GM23338 (cell line): ENCODE data around the gene IL15RA. TPM values are rescaled to one million over a fixed set of nuclear protein-coding genes. Genes with fewer than 3 reads are reported as not detected.

ENCODE experiments used
- ATAC-seq: fragments of 200-7000 bp; cut with Tn5 transposase; 3 replicates; pipeline ENCODE4 v1.9.1; 2020
- DNase-seq: peaks from one replicate; pipeline ENCODE4 v3.0.0-alpha.2; 2015; ENCODE audit warnings: low spot score
- H2AFZ ChIP-seq: fragments of 200-600 bp; sonication (generic); 2 replicates; pipeline ENCODE4 v1.8.0; 2016; ENCODE audit warnings: antibody characterized with exemption, mild to moderate bottlenecking, moderate library complexity
- H3F3A ChIP-seq: fragments of 200-600 bp; sonication (generic); replicated peaks from 2 replicates; pipeline ENCODE4 v1.8.0; 2017; ENCODE audit warnings: antibody characterized with exemption, mixed run types, low read depth
- H3K27ac ChIP-seq: fragments of 200-600 bp; sonication (generic); 2 replicates; pipeline ENCODE4 v1.6.1; 2016; ENCODE audit warnings: low read depth
- H3K27me3 ChIP-seq: fragments of 200-600 bp; sonication (generic); 2 replicates; pipeline ENCODE4 v1.8.0; 2016; ENCODE audit warnings: mild to moderate bottlenecking, mixed run types, moderate library complexity; ENCODE audit not compliant: insufficient read depth
- H3K36me3 ChIP-seq: fragments of 200-600 bp; sonication (generic); 2 replicates; pipeline ENCODE4 v1.8.0; 2016; ENCODE audit warnings: mild to moderate bottlenecking; ENCODE audit not compliant: insufficient read depth
- H3K4me1 ChIP-seq: fragments of 200-600 bp; sonication (generic); 2 replicates; pipeline ENCODE4 v1.8.0; 2016; ENCODE audit warnings: mild to moderate bottlenecking, moderate library complexity; ENCODE audit not compliant: insufficient read depth
- H3K4me2 ChIP-seq: fragments of 200-600 bp; sonication (generic); 2 replicates; pipeline ENCODE4 v1.7.1; 2017; ENCODE audit warnings: mixed run types
- H3K4me3 ChIP-seq: fragments of 200-600 bp; sonication (generic); 2 replicates; pipeline ENCODE4 v1.6.1; 2016; ENCODE audit warnings: mixed run types
- H3K79me2 ChIP-seq: fragments of 200-600 bp; sonication (generic); replicated peaks from 2 replicates; pipeline ENCODE4 v1.8.0; 2017; ENCODE audit warnings: mild to moderate bottlenecking; ENCODE audit not compliant: insufficient read depth
- H3K9me2 ChIP-seq: fragments of 200-600 bp; sonication (generic); 2 replicates; pipeline ENCODE4 v1.8.0; 2017; ENCODE audit not compliant: insufficient read depth
- H4K20me1 ChIP-seq: fragments of 200-600 bp; sonication (generic); replicated peaks from 2 replicates; pipeline ENCODE4 v1.8.0; 2017; ENCODE audit warnings: mild to moderate bottlenecking; ENCODE audit not compliant: insufficient read depth
- H3K27ac Mint-ChIP-seq: 2 replicates; pipeline ENCODE4 v1.8.0; 2020; ENCODE audit warnings: inconsistent platforms, mild to moderate bottlenecking, moderate library complexity, mixed read lengths
- H3K27me3 Mint-ChIP-seq: 3 replicates; pipeline ENCODE4 v1.8.0; 2022; ENCODE audit warnings: low read depth, mild to moderate bottlenecking, moderate library complexity, mixed read lengths, inconsistent platforms; ENCODE audit not compliant: insufficient read depth, poor library complexity
- H3K36me3 Mint-ChIP-seq: 3 replicates; pipeline ENCODE4 v1.8.0; 2021; ENCODE audit warnings: low read depth, mild to moderate bottlenecking, inconsistent platforms, moderate library complexity, mixed read lengths
- H3K4me1 Mint-ChIP-seq: 3 replicates; pipeline ENCODE4 v1.8.0; 2020; ENCODE audit warnings: mild to moderate bottlenecking, inconsistent platforms, mixed read lengths
- H3K4me3 Mint-ChIP-seq: 3 replicates; pipeline ENCODE4 v1.8.0; 2021; ENCODE audit warnings: moderate library complexity, mild to moderate bottlenecking, inconsistent platforms, mixed read lengths
- H3K9me3 Mint-ChIP-seq: 3 replicates; pipeline ENCODE4 v1.8.0; 2020; ENCODE audit warnings: moderate library complexity, mild to moderate bottlenecking, inconsistent platforms, mixed read lengths
- CTCF ChIP-seq, 2 experiments: fragments of 200-600 bp in 1 of 2; sonication (generic) in 1 of 2; conservative IDR thresholded peaks; 2 replicates each; pipeline versions ENCODE4 v1.5.1 to v1.6.1; 2016 to 2017; ENCODE audit warnings: antibody characterized with exemption in 2 of 2, low read depth in 2 of 2, mild to moderate bottlenecking in 2 of 2, moderate library complexity in 1 of 2
- EZH2 ChIP-seq: fragments of 200-600 bp; sonication (generic); IDR thresholded peaks from one replicate; pipeline ENCODE4 v1.8.0; 2017; ENCODE audit warnings: antibody characterized with exemption, mild to moderate bottlenecking, low read depth; ENCODE audit not compliant: unreplicated experiment
- EZH2phosphoT487 ChIP-seq: fragments of 200-600 bp; sonication (generic); IDR thresholded peaks from one replicate; pipeline ENCODE4 v1.8.1; 2018; ENCODE audit warnings: antibody characterized with exemption; ENCODE audit not compliant: unreplicated experiment
- JUNB ChIP-seq: IDR thresholded peaks from one replicate; pipeline ENCODE4 v1.6.1; 2016; ENCODE audit warnings: antibody characterized with exemption; ENCODE audit not compliant: unreplicated experiment
- STAT1 ChIP-seq: IDR thresholded peaks from one replicate; pipeline ENCODE4 v1.6.1; 2016; ENCODE audit warnings: antibody characterized with exemption; ENCODE audit not compliant: unreplicated experiment
- ZNF114 ChIP-seq: fragments of 250-450 bp; sonication (Bioruptor Pico); IDR thresholded peaks from 2 replicates; pipeline ENCODE4 v1.5.0; 2020; ENCODE audit warnings: mild to moderate bottlenecking, moderate library complexity
- ZNF331 ChIP-seq: fragments of 250-450 bp; sonication (Bioruptor Pico); IDR thresholded peaks from 2 replicates; pipeline ENCODE4 v1.5.0; 2020; ENCODE audit warnings: low read depth, mild to moderate bottlenecking, moderate library complexity
- polyA plus RNA-seq: library from polyadenylated mRNA; unstranded; fragments of >200 nt; fragmentation: Nextera tagmentation; extraction: Ambion mirVana; gene quantifications from 2 replicates; pipeline ENCODE4 v1.2.1, GENCODE V29; 2016
- total RNA-seq: library from RNA; depleted of rRNA; stranded (reverse); fragments of >200 nt; shearing (Covaris generic); gene quantifications from 2 replicates; pipeline ENCODE4 v1.2.3, GENCODE V29; 2014
- TF ChIP-seq, protein P1 (sequence below): fragments of 250-450 bp; sonication (Bioruptor Pico); IDR thresholded peaks from 2 replicates; pipeline ENCODE4 v1.5.0; 2020; ENCODE audit warnings: mild to moderate bottlenecking, moderate library complexity
- TF ChIP-seq, protein P2 (sequence below): IDR thresholded peaks from one replicate; pipeline ENCODE4 v1.6.1; 2018; ENCODE audit warnings: antibody characterized with exemption; ENCODE audit not compliant: unreplicated experiment
- TF ChIP-seq, protein P3 (sequence below): IDR thresholded peaks from 2 replicates; pipeline ENCODE4 v1.6.1; 2016; ENCODE audit warnings: antibody characterized with exemption

IL15RA gene
- total and polyA plus RNA-seq, 2 experiments from 2014 or later = 1.6 to 2.2 TPM

- TF ChIP-seq, protein P1, sequence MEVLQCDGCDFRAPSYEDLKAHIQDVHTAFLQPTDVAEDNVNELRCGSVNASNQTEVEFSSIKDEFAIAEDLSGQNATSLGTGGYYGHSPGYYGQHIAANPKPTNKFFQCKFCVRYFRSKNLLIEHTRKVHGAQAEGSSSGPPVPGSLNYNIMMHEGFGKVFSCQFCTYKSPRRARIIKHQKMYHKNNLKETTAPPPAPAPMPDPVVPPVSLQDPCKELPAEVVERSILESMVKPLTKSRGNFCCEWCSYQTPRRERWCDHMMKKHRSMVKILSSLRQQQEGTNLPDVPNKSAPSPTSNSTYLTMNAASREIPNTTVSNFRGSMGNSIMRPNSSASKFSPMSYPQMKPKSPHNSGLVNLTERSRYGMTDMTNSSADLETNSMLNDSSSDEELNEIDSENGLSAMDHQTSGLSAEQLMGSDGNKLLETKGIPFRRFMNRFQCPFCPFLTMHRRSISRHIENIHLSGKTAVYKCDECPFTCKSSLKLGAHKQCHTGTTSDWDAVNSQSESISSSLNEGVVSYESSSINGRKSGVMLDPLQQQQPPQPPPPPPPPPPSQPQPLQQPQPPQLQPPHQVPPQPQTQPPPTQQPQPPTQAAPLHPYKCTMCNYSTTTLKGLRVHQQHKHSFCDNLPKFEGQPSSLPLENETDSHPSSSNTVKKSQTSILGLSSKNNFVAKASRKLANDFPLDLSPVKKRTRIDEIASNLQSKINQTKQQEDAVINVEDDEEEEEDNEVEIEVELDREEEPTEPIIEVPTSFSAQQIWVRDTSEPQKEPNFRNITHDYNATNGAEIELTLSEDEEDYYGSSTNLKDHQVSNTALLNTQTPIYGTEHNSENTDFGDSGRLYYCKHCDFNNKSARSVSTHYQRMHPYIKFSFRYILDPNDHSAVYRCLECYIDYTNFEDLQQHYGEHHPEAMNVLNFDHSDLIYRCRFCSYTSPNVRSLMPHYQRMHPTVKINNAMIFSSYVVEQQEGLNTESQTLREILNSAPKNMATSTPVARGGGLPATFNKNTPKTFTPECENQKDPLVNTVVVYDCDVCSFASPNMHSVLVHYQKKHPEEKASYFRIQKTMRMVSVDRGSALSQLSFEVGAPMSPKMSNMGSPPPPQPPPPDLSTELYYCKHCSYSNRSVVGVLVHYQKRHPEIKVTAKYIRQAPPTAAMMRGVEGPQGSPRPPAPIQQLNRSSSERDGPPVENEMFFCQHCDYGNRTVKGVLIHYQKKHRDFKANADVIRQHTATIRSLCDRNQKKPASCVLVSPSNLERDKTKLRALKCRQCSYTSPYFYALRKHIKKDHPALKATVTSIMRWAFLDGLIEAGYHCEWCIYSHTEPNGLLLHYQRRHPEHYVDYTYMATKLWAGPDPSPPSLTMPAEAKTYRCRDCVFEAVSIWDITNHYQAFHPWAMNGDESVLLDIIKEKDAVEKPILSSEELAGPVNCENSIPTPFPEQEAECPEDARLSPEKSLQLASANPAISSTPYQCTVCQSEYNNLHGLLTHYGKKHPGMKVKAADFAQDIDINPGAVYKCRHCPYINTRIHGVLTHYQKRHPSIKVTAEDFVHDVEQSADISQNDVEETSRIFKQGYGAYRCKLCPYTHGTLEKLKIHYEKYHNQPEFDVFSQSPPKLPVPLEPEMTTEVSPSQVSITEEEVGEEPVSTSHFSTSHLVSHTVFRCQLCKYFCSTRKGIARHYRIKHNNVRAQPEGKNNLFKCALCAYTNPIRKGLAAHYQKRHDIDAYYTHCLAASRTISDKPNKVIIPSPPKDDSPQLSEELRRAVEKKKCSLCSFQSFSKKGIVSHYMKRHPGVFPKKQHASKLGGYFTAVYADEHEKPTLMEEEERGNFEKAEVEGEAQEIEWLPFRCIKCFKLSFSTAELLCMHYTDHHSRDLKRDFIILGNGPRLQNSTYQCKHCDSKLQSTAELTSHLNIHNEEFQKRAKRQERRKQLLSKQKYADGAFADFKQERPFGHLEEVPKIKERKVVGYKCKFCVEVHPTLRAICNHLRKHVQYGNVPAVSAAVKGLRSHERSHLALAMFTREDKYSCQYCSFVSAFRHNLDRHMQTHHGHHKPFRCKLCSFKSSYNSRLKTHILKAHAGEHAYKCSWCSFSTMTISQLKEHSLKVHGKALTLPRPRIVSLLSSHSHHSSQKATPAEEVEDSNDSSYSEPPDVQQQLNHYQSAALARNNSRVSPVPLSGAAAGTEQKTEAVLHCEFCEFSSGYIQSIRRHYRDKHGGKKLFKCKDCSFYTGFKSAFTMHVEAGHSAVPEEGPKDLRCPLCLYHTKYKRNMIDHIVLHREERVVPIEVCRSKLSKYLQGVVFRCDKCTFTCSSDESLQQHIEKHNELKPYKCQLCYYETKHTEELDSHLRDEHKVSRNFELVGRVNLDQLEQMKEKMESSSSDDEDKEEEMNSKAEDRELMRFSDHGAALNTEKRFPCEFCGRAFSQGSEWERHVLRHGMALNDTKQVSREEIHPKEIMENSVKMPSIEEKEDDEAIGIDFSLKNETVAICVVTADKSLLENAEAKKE (CRISPR knock-in tag) = no peak
- no peak for TF ChIP-seq EZH2
Measured at GRCh38 chr10:5918763-5919162, 58.6 kb downstream of the IL15RA start (continued).

- Histone ChIP-seq H3K4me3 (no peak overlapping the region), H4K20me1 (peaks cover 8% of the 10 kb centered on the region; the same call in 1 of the 2 replicates), H3F3A (no peaks in the 10 kb centered on the region), H3K4me2 (no peak overlapping the region), H3K27ac (no peak overlapping the region), H2AFZ (no peak overlapping the region), H3K36me3 (peaks cover 63% of the 10 kb centered on the region), H3K9me2 (no peaks in the 10 kb centered on the region), H3K4me1 (no peaks in the 10 kb centered on the region), H3K79me2 (no peaks in the 10 kb centered on the region), H3K27me3 (no peaks in the 10 kb centered on the region)
- ATAC-seq (no peak), DNase-seq (no peak)
- H3K9me3 Mint-ChIP-seq = no peaks in the 10 kb centered on the region
- no peaks in the 10 kb centered on the region for H3K4me1 Mint-ChIP-seq
- peaks cover 4% of the 10 kb centered on the region for H3K27me3 Mint-ChIP-seq
- no peak overlapping the region for H3K4me3 Mint-ChIP-seq
- no peak overlapping the region for H3K27ac Mint-ChIP-seq
- H3K36me3 Mint-ChIP-seq = peaks cover 85% of the 10 kb centered on the region
- no peak for TF ChIP-seq JUNB
- no peak for TF ChIP-seq ZNF114
- no peak for TF ChIP-seq EZH2phosphoT487
- TF ChIP-seq, protein P2, sequence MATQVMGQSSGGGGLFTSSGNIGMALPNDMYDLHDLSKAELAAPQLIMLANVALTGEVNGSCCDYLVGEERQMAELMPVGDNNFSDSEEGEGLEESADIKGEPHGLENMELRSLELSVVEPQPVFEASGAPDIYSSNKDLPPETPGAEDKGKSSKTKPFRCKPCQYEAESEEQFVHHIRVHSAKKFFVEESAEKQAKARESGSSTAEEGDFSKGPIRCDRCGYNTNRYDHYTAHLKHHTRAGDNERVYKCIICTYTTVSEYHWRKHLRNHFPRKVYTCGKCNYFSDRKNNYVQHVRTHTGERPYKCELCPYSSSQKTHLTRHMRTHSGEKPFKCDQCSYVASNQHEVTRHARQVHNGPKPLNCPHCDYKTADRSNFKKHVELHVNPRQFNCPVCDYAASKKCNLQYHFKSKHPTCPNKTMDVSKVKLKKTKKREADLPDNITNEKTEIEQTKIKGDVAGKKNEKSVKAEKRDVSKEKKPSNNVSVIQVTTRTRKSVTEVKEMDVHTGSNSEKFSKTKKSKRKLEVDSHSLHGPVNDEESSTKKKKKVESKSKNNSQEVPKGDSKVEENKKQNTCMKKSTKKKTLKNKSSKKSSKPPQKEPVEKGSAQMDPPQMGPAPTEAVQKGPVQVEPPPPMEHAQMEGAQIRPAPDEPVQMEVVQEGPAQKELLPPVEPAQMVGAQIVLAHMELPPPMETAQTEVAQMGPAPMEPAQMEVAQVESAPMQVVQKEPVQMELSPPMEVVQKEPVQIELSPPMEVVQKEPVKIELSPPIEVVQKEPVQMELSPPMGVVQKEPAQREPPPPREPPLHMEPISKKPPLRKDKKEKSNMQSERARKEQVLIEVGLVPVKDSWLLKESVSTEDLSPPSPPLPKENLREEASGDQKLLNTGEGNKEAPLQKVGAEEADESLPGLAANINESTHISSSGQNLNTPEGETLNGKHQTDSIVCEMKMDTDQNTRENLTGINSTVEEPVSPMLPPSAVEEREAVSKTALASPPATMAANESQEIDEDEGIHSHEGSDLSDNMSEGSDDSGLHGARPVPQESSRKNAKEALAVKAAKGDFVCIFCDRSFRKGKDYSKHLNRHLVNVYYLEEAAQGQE = no peak
- TF ChIP-seq, protein P3, sequence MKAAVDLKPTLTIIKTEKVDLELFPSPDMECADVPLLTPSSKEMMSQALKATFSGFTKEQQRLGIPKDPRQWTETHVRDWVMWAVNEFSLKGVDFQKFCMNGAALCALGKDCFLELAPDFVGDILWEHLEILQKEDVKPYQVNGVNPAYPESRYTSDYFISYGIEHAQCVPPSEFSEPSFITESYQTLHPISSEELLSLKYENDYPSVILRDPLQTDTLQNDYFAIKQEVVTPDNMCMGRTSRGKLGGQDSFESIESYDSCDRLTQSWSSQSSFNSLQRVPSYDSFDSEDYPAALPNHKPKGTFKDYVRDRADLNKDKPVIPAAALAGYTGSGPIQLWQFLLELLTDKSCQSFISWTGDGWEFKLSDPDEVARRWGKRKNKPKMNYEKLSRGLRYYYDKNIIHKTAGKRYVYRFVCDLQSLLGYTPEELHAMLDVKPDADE = no peak
- no peak for TF ChIP-seq ZNF331
- TF ChIP-seq CTCF (conservative IDR thresholded peaks at IDR 0.05; ENCODE audit: low read depth in 2 of 2) = no peak
- TF ChIP-seq STAT1 = no peak
Measured at GRCh38 chr10:5917305-5917704, 60.0 kb downstream of the IL15RA start.
